ENCODE data around the gene VPREB1.
"Not testable (repeated sequence)": the region's sequence is repeated elsewhere in the genome, so short reads cannot be mapped to it uniquely, and the experiment has no call there.

The VPREB1 gene

DNA sequence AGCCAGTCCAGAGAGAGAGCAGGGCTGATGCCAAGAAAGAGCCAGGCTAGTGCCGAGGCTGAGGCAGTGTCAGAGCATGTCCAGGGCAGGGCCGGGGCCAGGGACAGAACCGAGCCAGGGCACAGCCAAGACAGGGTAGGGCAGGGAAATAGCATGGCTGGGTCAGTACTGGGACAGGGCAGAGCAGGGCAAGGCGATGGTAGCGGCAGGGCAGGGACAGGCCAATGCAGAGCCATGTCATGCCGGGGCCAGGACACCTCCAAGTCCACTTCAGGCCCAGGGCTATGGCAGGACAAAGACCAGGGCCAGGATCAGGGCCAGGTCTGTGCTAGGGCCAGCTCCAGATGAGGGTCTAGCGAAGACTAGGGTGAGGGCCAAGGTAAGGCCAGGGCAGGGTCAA is 48.9 kb downstream of the VPREB1 start:
- DNase-seq (ENCODE audit: low read depth in 2 of 3, low spot score in 2 of 3), result not testable (repeated sequence)

DNA sequence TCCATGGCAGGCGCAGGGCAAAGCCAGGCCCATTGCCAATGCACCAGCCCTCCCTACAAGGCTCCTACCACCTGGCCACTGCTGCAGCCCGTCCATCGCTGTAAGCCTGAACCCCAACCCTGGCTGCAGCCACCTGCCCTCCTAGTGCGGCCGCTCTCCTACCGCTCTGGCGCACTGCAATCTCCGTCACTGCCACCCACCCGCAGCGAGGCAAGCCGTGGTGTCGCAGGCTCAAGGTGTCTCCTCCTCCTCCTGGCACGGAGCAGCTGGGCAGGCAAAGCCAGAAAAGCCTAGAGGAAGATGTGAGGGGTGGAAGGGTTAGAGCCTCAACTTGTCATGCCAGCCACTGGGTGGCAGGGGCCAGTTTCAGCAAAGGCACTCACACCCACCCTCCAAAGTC is 50.1 kb downstream of the VPREB1 start:
- DNase-seq (ENCODE audit: low read depth in 2 of 3, low spot score in 2 of 3), result not testable (repeated sequence)
